HuH-7 (cell line): ENCODE measurements around the gene NANOS2.
"Not testable (repeated sequence)": the region's sequence is repeated elsewhere in the genome, so short reads cannot be mapped to it uniquely, and the experiment has no call there.

Source experiments
- DNase-seq: peaks from one replicate; pipeline ENCODE4 v3.0.0; 2011; ENCODE audit warnings: low spot score

NANOS2 gene

GRCh38 chr19:45874620-45874966 lies 40.0 kb downstream of the NANOS2 start:
- no peak for DNase-seq

GRCh38 chr19:45873219-45873772 lies 41.3 kb downstream of the NANOS2 start:
- DNase-seq: no peak

- no peak for DNase-seq
Observed at GRCh38 chr19:45872095-45872919, 42.3 kb downstream of the NANOS2 start.

GRCh38 chr19:45870798-45871197 lies 43.8 kb downstream of the NANOS2 start:
- DNase-seq: no peak

GRCh38 chr19:45867241-45867640 lies 47.3 kb downstream of the NANOS2 start:
- DNase-seq: not testable (repeated sequence)

GRCh38 chr19:45866400-45867176 lies 48.0 kb downstream of the NANOS2 start:
- no peak for DNase-seq

- DNase-seq: no peak
Observed at GRCh38 chr19:45865269-45865948, 49.2 kb downstream of the NANOS2 start.

GRCh38 chr19:45864629-45865082 lies 49.9 kb downstream of the NANOS2 start:
- DNase-seq: no peak

GRCh38 chr19:45863840-45864628 lies 50.5 kb downstream of the NANOS2 start, which contains the start of gene FOXA3:
Gene FOXA3, plus strand, starts transcription at chr19:45864326. Its CDS starts 131 bp downstream, at chr19:45864457.
- peak; percentile 94 for DNase-seq

GRCh38 chr19:45863335-45863839 lies 51.2 kb downstream of the NANOS2 start:
- DNase-seq: no peak
